H1 (cell line): ENCODE measurements around the gene COPA. TPM values are rescaled to one million over a fixed set of nuclear protein-coding genes. Genes with fewer than 3 reads are reported as not detected.

Source experiments
- CTCF ChIA-PET: fragments of 300-600 bp; sonication (Branson Sonifier 250); formaldehyde crosslinking; loops from one replicate; lab custom pipeline; 2021; ENCODE audit not compliant: partially characterized antibody; lab: Charles Lee
- POLR2A ChIA-PET: fragments of 300-600 bp; sonication (Branson Sonifier 250); formaldehyde crosslinking; loops from one replicate; lab custom pipeline; 2021; ENCODE audit warnings: inconsistent platforms; ENCODE audit not compliant: partially characterized antibody; lab: Charles Lee
- DNase-seq, 2 experiments: peaks; one replicate each; pipeline versions ENCODE4 v3.0.0 to v3.0.0-alpha.2; 2010 to 2022; ENCODE audit warnings: low spot score in 2 of 2, low read depth in 1 of 2, mixed read lengths in 1 of 2
- FAIRE-seq: peaks from 2 replicates; lab custom pipeline; 2011; peaks lifted over from hg19 to GRCh38; lab: Jason Lieb, UNC
- H2AFZ ChIP-seq: 2 replicates; pipeline ENCODE4 v1.8.1; 2012; ENCODE audit warnings: low read length, inconsistent platforms
- H2AK5ac ChIP-seq: 2 replicates; pipeline ENCODE4 v1.6.1; 2013; ENCODE audit warnings: low read depth, low read length
- H2BK120ac ChIP-seq: replicated peaks from 2 replicates; pipeline ENCODE3; 2013; ENCODE audit warnings: low read depth, low read length, inconsistent platforms
- H2BK12ac ChIP-seq: 2 replicates; pipeline ENCODE4 v1.6.1; 2013; ENCODE audit warnings: low read depth, low read length
- H2BK15ac ChIP-seq: 2 replicates; pipeline ENCODE4 v1.6.1; 2013; ENCODE audit warnings: low read length
- H2BK20ac ChIP-seq: 2 replicates; pipeline ENCODE4 v1.6.1; 2013; ENCODE audit warnings: low read length
- H2BK5ac ChIP-seq: 2 replicates; pipeline ENCODE4 v1.6.1; 2013; ENCODE audit warnings: low read depth, low read length
- H3K14ac ChIP-seq: 2 replicates; pipeline ENCODE4 v1.6.1; 2013; ENCODE audit warnings: inconsistent platforms; ENCODE audit not compliant: insufficient read length
- H3K18ac ChIP-seq: 2 replicates; pipeline ENCODE4 v1.6.1; 2013; ENCODE audit warnings: low read length; ENCODE audit errors: extremely low read depth
- H3K23ac ChIP-seq: 2 replicates; pipeline ENCODE4 v1.6.1; 2013; ENCODE audit warnings: inconsistent platforms; ENCODE audit not compliant: insufficient read length
- H3K23me2 ChIP-seq: 2 replicates; pipeline ENCODE4 v1.6.1; 2013; ENCODE audit warnings: low read depth, low read length
- H3K27ac ChIP-seq: 2 replicates; pipeline ENCODE4 v1.6.1; 2011; ENCODE audit warnings: low read depth, low read length, inconsistent platforms
- H3K27me3 ChIP-seq, 4 experiments: replicated peaks in 1 of 4; 1 replicate in 1 of 4; 2 replicates in 3 of 4; pipeline versions ENCODE4 v1.6.1 to v1.8.1; 2011 to 2013; ENCODE audit warnings: low read length in 3 of 4, mild to moderate bottlenecking in 3 of 4, inconsistent platforms in 2 of 4, mixed read lengths in 2 of 4, moderate library complexity in 1 of 4; ENCODE audit not compliant: control insufficient read depth in 3 of 4, insufficient read depth in 3 of 4; ENCODE audit errors: extremely low read depth in 1 of 4
- H3K36me3 ChIP-seq, 4 experiments: 2 replicates each; pipeline versions ENCODE4 v1.6.1 to v1.8.1; 2011 to 2013; ENCODE audit warnings: mild to moderate bottlenecking in 4 of 4, low read length in 3 of 4, moderate library complexity in 2 of 4, control low read depth in 1 of 4, inconsistent platforms in 1 of 4; ENCODE audit not compliant: insufficient read depth in 4 of 4, control insufficient read depth in 2 of 4
- H3K4ac ChIP-seq: replicated peaks from 2 replicates; pipeline ENCODE3; 2013; ENCODE audit warnings: low read length, low read depth, mixed read lengths, inconsistent platforms; ENCODE audit not compliant: insufficient read length
- H3K4me1 ChIP-seq, 4 experiments: replicated peaks in 1 of 4; 1 replicate in 1 of 4; 2 replicates in 3 of 4; pipeline versions ENCODE4 v1.6.1 to v1.8.1; 2011 to 2013; ENCODE audit warnings: low read length in 3 of 4, inconsistent platforms in 2 of 4, mixed read lengths in 1 of 4; ENCODE audit not compliant: insufficient read depth in 4 of 4, control insufficient read depth in 3 of 4
- H3K4me2 ChIP-seq, 2 experiments: 2 replicates each; pipeline versions ENCODE4 v1.6.1 to v1.8.1; 2011 to 2013; ENCODE audit warnings: low read depth in 2 of 2, low read length in 2 of 2, control low read depth in 1 of 2, inconsistent platforms in 1 of 2, mild to moderate bottlenecking in 1 of 2; ENCODE audit not compliant: insufficient read depth in 1 of 2
- H3K4me3 ChIP-seq, 4 experiments: fragments of 200-600, 300-600 bp in 1 of 4; sonication (generic), shearing (Covaris generic), sonication (Bioruptor Twin) in 1 of 4; 2 replicates each; pipeline versions ENCODE4 v1.5.1 to v1.8.1; 2011 to 2016; ENCODE audit warnings: low read length in 4 of 4, low read depth in 3 of 4, control low read depth in 2 of 4, inconsistent platforms in 2 of 4, mild to moderate bottlenecking in 2 of 4, mixed read lengths in 1 of 4, moderate library complexity in 1 of 4; ENCODE audit not compliant: insufficient read depth in 2 of 4; ENCODE audit errors: extremely low read depth in 1 of 4
- H3K56ac ChIP-seq: replicated peaks from 2 replicates; pipeline ENCODE3; 2013; ENCODE audit warnings: low read depth, mild to moderate bottlenecking, mixed read lengths, low read length, inconsistent platforms; ENCODE audit not compliant: insufficient read length
- H3K79me1 ChIP-seq: 2 replicates; pipeline ENCODE4 v1.6.1; 2013; ENCODE audit warnings: low read depth, low read length, control low read depth
- H3K79me2 ChIP-seq, 2 experiments: 2 replicates each; pipeline versions ENCODE4 v1.6.1 to v1.8.1; 2012 to 2013; ENCODE audit warnings: low read length in 2 of 2, mild to moderate bottlenecking in 2 of 2, inconsistent platforms in 1 of 2; ENCODE audit not compliant: insufficient read depth in 2 of 2, control insufficient read depth in 1 of 2
- H3K9ac ChIP-seq, 4 experiments: replicated peaks in 1 of 4; 1 replicate in 1 of 4; 2 replicates in 3 of 4; pipeline versions ENCODE4 v1.6.1 to v1.8.1; 2011 to 2013; ENCODE audit warnings: low read depth in 3 of 4, low read length in 3 of 4, control low read depth in 2 of 4, mild to moderate bottlenecking in 2 of 4, moderate library complexity in 2 of 4, inconsistent platforms in 1 of 4; ENCODE audit errors: extremely low read depth in 1 of 4
- H3K9me3 ChIP-seq, 2 experiments: 2 replicates each; pipeline versions ENCODE4 v1.6.1 to v1.8.1; 2012 to 2013; ENCODE audit warnings: mild to moderate bottlenecking in 2 of 2, moderate library complexity in 2 of 2, control low read depth in 1 of 2, inconsistent platforms in 1 of 2, low read depth in 1 of 2, low read length in 1 of 2, mixed read lengths in 1 of 2; ENCODE audit not compliant: insufficient read depth in 2 of 2
- H4K20me1 ChIP-seq, 2 experiments: replicated peaks in 1 of 2; 2 replicates each; pipeline versions ENCODE3 to v1.8.1; 2011 to 2013; ENCODE audit warnings: inconsistent platforms in 2 of 2, low read length in 2 of 2, mild to moderate bottlenecking in 1 of 2; ENCODE audit not compliant: insufficient read depth in 2 of 2, control insufficient read depth in 1 of 2
- H4K5ac ChIP-seq: 2 replicates; pipeline ENCODE4 v1.6.1; 2013; ENCODE audit warnings: low read length, low read depth, mixed read lengths, inconsistent platforms; ENCODE audit not compliant: insufficient read length
- H4K8ac ChIP-seq: 2 replicates; pipeline ENCODE4 v1.8.0; 2013; ENCODE audit warnings: mild to moderate bottlenecking, moderate library complexity, low read length, inconsistent platforms; ENCODE audit not compliant: insufficient read depth; ENCODE audit errors: extremely low read depth
- H4K91ac ChIP-seq: replicated peaks from 2 replicates; pipeline ENCODE3; 2013; ENCODE audit warnings: low read length, mixed read lengths, inconsistent platforms; ENCODE audit not compliant: insufficient read length
- EGR1 ChIP-seq: IDR thresholded peaks from 2 replicates; pipeline ENCODE4 v1.6.1; 2011; ENCODE audit warnings: low read depth, low read length, borderline replicate concordance
- KDM4A ChIP-seq: IDR thresholded peaks from one replicate; pipeline ENCODE4 v1.7.1; 2012; ENCODE audit warnings: low read depth, mild to moderate bottlenecking, moderate library complexity, low read length, inconsistent platforms; ENCODE audit not compliant: severe bottlenecking
- SIX5 ChIP-seq: IDR thresholded peaks from 2 replicates; pipeline ENCODE4 v1.6.1; 2011; ENCODE audit warnings: mild to moderate bottlenecking, low read depth, low read length
- TAF1 ChIP-seq: IDR thresholded peaks from 2 replicates; pipeline ENCODE4 v1.6.1; 2011; ENCODE audit warnings: mild to moderate bottlenecking, low read depth, low read length
- TBP ChIP-seq: IDR thresholded peaks from 2 replicates; pipeline ENCODE4 v1.6.1; 2011; ENCODE audit warnings: low read depth, low read length, improper control_type of control experiment
- WGBS, 2 experiments: shearing (Covaris generic) in 1 of 2; methylation state at CpG; one replicate each; pipeline versions ENCODE4 v1.1.6 to v1.1.7; 2013 to 2015; ENCODE audit warnings: low lambda C conversion rate in 2 of 2, mixed read lengths in 2 of 2, inconsistent platforms in 1 of 2, low coverage in 1 of 2, missing lambda C conversion rate in 1 of 2; ENCODE audit not compliant: insufficient replicate concordance in 2 of 2, insufficient coverage in 1 of 2, insufficient read length in 1 of 2; ENCODE audit errors: extremely low coverage in 1 of 2, missing lambda C conversion rate in 1 of 2; 5-methylcytosine and 5-hydroxymethylcytosine counted together
- polyA plus RNA-seq, 7 experiments: library from polyadenylated mRNA; depleted of rRNA in 3 of 7; stranded (reverse) in 5 of 7; unstranded in 2 of 7; fragments of >200 nt in 5 of 7; fragments of 200-250 nt in 2 of 7; gene quantifications; 1 replicate in 5 of 7; 2 replicates in 1 of 7; 4 replicates in 1 of 7; pipeline versions ENCODE4 v1.2.1 to v1.2.3, GENCODE V29; 2011 to 2013; ENCODE audit warnings: missing spikeins in 2 of 7, mixed read lengths in 2 of 7
- total RNA-seq: library from RNA; stranded (reverse); fragmentation: NEBNext Ultra II Directional; extraction: Animal tissue kit (Norgen Biotek cat#: 25700); gene quantifications from 2 replicates; pipeline ENCODE4 v1.2.1, GENCODE V29; 2021

COPA gene
- total and polyA plus RNA-seq, 2 of the 8 experiments (the other 6 are each of a cell fraction or from before 2014, with no cell fraction given): 78.2 to 115 TPM

- H3K9me3 ChIP-seq: no peaks in the 10 kb centered on the region
- CTCF ChIA-PET: interaction anchor here (1.0 to 26.0 kb wide), 7 partner anchors 8 to 70 kb away, joined by 3 to 683 read pairs (median 17); no protein-coding TSS in a partner anchor
- H2AK5ac ChIP-seq: 0 out of 2 replicates have a peak overlapping the region, but pooled peaks have one; percentile 17
- no peak for DNase-seq
- H2AFZ ChIP-seq: no peak overlapping the region
- H3K79me2 ChIP-seq: no peaks in the 10 kb centered on the region
- H4K8ac ChIP-seq: no peak overlapping the region
- no peaks in the 10 kb centered on the region for H3K27me3 ChIP-seq
- 91% methylated on average over 4 of the region's 4 CpGs; no CpG with 5 or more reads in 1 of the 2 experiments for WGBS, 2 experiments
- H4K5ac ChIP-seq: peak overlapping the region; percentile 23
- H3K4me1 ChIP-seq: peaks cover 3 to 5% (median 4%) of the 10 kb centered on the region in 4 experiments; a peak in 6 of 7 replicates
- H3K27ac ChIP-seq: peak overlapping the region; percentile 8; the same call in 1 of the 2 replicates
- no peaks in the 10 kb centered on the region for H3K79me1 ChIP-seq
- H4K20me1 ChIP-seq: no peaks in the 10 kb centered on the region
- no peak overlapping the region for H3K4me2 ChIP-seq
- peak overlapping the region; percentile 48 for H4K91ac ChIP-seq
- 0 out of 2 replicates have a peak overlapping the region, but pooled peaks have one; percentile 61 for H2BK20ac ChIP-seq
- no peak overlapping the region for H3K23ac ChIP-seq
- H3K14ac ChIP-seq: no peak overlapping the region
- TF ChIP-seq TAF1 (no peak), EGR1 (no peak), KDM4A (no peak), SIX5 (no peak), TBP (no peak)
- H2BK120ac ChIP-seq: no peak overlapping the region
- POLR2A ChIA-PET: interaction anchor here (1.1 to 17.2 kb wide), 8 partner anchors 10 to 310 kb away, joined by 3 to 244 read pairs (median 6); partner anchors contain the start of genes DCAF8 and NCSTN
- peaks cover 2 to 16% (median 13%) of the 10 kb centered on the region in 4 experiments for H3K36me3 ChIP-seq
- H3K18ac ChIP-seq: peak overlapping the region; percentile 32; the same call in 1 of the 2 replicates
- no peak overlapping the region for H2BK15ac ChIP-seq
- H3K4me3 ChIP-seq: no peak overlapping the region
- no peak overlapping the region for H3K4ac ChIP-seq
- no peak overlapping the region for H3K56ac ChIP-seq
- H3K9ac ChIP-seq: peak overlapping the region in 1 of 4 experiments; percentile 13; a peak in 1 of 7 replicates
- H3K23me2 ChIP-seq: 0 out of 2 replicates have a peak, but pooled peaks cover 1% of the 10 kb centered on the region
- H2BK12ac ChIP-seq: peak overlapping the region; percentile 97; the same call in 1 of the 2 replicates
- peak overlapping the region; percentile 95 for H2BK5ac ChIP-seq
- no peak for FAIRE-seq
Measured at GRCh38 chr1:160361814-160362167, 18.7 kb upstream of the COPA start.
